NCI-H146 (cell line): ENCODE data around the gene TNFRSF8.

ENCODE experiments used
- DNase-seq: peaks from one replicate; lab custom pipeline; 2025; lab: John Stamatoyannopoulos, UW

The TNFRSF8 gene

DNA sequence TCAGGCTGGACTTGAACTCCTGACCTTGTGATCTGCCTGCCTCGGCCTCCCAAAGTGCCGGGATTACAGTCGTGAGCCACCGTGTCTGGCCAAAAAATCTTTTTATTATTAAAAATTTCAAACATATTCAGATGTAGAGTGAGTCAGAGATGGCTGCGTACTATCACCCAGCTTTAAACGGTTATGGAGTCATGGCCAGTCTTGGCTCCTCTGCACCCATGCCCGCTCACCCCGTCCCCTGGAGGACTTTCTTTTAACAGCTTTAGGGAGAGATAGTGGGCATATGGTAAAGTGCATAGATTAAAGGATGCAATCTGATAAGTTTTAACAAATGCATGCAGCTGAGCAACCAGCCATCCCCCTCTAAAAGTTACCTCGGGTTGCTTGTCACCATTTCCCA, 51.8 kb downstream of the TNFRSF8 start:
- DNase-seq: no peak

GRCh38 chr1:12121212-12122003, 58.3 kb downstream of the TNFRSF8 start:
- DNase-seq: no peak

DNA sequence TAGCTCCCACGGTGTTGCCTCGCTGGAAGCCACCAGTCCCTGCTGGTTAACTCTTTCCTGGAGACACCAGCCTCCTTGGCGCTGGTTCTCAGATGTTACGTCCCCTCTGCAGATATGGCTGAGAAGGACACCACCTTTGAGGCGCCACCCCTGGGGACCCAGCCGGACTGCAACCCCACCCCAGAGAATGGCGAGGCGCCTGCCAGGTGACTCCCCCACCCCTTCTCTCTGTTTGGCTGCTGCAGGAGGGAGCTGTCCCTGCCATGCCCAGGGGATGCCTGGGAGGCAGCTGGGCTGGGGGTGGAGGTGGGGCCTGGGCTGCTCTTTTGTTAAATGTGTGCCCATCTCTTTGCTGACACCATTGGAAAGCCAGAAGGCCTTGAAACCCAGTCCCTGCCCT, 60.1 kb downstream of the TNFRSF8 start:
- no peak for DNase-seq

GRCh38 chr1:12124693-12125421, 61.8 kb downstream of the TNFRSF8 start:
- peak; percentile 14 for DNase-seq

GRCh38 chr1:12125422-12126355, 62.6 kb downstream of the TNFRSF8 start:
- DNase-seq: no peak

DNA sequence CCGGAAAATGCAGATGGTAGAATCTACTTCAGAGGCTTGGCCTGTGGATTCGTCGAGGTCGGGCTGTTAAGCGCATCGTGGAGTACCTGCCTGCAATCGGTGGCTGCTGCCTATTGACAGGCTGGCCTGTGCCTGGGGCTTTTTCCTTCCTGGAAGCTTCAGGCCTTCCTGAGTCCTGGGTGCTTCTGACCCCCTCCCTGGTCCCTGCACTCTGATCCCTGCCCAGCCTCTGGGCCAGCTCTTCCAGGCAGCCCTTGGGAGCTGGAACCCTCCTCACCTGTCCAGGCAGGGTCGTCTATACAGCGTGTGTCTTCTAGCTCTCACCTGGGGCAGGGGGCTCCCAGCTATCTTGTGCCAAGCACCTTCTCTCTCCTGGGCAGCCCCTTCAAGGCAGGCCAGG, 63.7 kb downstream of the TNFRSF8 start:
- no peak for DNase-seq

DNA sequence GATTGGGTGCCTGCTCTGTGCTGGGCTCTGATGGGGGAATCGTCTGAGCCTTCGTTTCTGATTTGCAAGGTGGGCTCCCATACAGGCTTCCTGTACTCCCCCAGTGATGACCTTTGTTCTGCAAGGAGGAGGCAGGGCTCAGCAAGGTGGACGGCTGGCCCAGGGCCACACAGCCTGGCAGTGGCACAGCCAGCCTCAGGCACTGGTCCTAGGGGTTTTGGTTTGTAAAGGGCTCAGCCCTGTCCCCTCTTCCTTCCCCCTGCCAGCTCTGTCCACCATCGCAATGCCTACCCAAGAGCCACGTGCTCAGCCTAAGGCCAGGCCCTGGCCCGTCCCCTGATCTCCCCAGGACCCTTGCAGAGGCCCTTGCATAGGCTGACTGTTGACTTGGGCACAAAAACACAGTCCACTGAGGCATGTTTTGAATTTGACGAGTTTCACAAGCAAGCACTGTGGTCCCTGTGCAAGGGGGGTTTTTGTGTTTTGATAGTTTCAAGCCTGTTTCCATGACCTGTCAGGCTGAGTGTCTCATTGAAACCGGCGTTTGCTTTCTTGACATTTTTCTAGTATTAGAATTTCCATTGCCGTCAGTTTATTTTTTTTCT, 64.2 kb downstream of the TNFRSF8 start:
- DNase-seq: no peak

- no peak for DNase-seq
These were observed 65.0 kb downstream of the TNFRSF8 start for GRCh38 chr1:12128120-12128519.

DNA sequence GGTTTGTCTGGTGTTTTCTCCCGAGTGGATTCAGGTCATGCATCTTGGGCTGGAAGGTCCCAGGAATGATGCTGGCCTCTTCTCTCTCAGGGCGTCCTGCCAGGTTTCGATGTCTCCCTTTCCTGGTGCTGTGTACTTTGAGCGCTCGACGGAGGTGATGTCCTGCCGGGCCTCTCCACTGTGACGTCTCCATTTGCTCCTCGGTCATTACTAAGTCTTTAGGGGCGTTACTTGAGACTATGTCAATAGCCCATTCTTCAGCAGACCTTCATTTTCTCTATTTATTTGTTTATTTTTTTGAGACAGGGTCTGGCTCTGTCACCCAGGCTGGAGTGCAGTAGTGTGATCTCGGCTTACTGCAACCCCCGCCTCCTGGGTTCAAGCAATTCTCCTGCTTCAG, 66.5 kb downstream of the TNFRSF8 start:
- DNase-seq: peak; percentile 7

- no peak for DNase-seq
These were observed 67.5 kb downstream of the TNFRSF8 start for GRCh38 chr1:12130466-12131130.

- DNase-seq: no peak
These were observed 69.0 kb downstream of the TNFRSF8 start for GRCh38 chr1:12132078-12132477.

- DNase-seq: no peak
These were observed 71.6 kb downstream of the TNFRSF8 start for GRCh38 chr1:12134716-12135115.

DNA sequence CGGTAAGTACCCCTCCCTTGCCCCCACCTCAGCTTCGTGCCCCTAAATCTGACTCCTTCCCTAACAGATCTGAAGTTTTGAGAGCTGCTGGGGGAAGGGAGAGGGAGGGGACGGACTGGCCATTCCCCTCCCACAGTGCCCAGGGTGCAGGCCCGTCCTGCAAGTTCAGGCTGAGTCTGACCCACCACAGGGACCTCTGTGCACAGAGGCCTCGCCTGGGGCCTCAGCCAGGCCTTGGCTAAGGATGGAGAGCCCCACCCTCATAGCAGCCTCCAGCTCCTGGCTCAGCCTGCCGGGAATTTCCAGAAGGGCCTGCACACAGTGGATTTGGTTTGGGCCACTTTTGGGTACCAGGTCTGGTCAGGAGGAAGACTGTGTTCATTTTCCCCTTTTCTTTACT, 72.5 kb downstream of the TNFRSF8 start:
- no peak for DNase-seq

DNA sequence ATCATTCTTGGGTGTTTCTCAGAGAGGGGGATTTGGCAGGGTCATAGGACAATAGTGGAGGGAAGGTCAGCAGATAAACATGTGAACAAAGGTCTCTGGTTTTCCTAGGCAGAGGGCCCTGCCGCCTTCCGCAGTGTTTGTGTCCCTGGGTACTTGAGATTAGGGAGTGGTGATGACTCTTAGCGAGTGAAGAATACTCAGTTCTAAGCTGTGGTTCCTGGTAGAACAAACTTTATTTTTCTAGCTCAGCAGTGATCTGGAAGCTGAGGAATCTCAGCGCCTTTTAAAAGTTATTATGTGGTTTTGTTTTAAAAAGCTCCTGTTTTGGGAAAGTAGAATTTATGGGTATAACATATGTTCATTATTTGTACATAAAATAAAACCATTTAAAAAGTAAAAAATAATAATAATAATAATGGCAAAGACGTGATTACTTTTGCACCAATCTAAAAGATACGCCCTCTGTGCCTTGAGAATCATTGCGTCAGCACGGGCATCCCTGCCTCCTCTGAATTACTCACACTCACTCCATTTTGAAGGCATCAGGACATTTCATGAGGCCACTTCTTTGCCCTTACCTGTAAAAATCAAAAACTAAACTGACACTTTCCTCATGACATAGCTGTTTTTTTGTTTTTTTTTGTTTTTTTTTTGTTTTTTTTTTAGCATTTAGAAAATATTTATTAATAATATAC, 74.0 kb downstream of the TNFRSF8 start:
- no peak for DNase-seq

- DNase-seq: no peak
These were observed 75.4 kb downstream of the TNFRSF8 start for GRCh38 chr1:12138196-12139168.

DNA sequence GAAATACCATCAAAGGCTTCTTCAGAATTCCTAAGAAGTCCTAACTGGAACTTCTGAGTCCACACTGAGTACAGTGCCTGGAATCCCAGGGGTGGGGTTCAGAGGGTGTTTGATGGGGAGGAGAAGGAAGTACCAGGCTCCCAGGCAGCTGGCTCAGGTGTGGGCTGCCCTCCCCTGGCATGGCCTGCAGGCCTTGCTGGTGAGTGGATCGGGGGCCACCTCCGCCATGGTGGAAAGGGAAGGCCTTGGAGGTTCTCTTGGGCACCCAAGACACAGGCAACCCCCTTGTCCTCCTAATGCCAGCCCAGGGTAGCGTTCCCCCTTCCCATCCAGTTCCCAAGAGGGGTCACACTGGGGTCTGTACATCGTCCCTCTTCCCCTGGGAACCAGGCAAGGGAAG, 76.9 kb downstream of the TNFRSF8 start:
- no peak for DNase-seq

DNA sequence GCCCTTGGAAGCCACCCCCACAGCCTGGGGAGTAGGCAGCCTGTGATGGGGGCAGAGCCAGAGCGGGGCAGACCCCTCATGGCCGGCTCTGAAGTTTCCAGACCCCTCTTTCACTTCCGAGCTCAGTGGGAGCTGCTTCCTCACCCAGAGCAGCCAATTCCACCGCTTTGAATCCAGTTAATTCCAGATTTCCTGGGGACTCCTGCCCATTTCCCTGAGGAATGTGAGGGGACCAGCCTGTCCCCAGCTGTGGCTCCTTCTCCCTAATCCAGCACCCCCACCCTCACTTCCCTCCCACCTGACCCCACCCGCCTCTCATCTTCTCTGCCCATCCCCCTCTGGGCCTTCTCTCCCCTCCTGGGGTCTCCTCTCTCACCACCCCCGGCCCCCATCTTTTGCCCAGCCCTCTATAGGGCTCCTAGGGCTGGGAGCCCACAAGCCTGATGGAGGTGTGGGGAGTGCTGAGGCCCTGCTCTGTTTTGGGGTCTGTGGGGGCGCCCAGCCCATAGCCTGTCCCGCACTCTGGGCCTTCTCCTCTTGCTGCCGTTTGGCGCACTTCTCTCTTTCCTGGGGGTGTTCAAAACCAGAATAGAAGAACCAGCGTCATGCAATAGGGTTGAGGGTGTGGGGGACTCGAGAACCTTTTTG, 77.5 kb downstream of the TNFRSF8 start:
- no peak for DNase-seq

DNA sequence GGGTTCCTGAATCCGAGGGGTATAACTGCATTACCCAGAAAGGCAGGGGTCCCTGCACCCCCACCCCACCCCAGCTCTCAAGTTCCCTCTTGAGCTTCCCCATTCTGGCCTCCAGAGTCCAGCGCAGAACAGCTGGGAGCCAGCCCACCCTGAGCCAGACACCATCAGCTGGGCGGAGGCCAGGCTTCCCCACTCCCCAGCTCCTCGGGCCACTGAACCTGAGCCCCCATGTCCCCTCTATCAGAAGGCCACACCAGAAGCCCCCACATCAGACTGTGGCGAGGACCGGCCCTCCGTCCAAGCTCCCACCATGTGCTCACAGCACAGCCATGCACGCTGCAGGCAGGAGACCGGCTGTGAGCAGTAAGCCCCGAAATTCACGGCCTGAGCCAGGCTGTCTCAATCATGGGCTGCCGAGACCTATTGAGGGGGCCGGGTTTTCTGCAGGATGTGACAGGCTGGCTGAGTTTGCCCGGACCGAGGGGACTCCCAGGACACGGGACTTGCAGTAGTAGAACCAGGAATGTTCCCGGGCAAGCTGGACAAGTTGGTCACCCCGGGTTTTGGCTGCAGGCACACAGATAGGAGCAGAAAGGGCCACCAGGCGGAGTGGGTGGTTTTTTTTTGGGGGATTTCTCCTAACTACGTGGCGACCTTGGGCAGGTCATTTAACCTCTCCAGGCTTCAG, 78.2 kb downstream of the TNFRSF8 start:
- DNase-seq: no peak
